ENCODE results near the gene STK32C. TPM values are rescaled to one million over a fixed set of nuclear protein-coding genes. Genes with fewer than 3 reads are reported as not detected.

Gene STK32C
- polyA plus RNA-seq, 4 donors, result 3.4 to 12.0 (median 7.0) TPM

DNA sequence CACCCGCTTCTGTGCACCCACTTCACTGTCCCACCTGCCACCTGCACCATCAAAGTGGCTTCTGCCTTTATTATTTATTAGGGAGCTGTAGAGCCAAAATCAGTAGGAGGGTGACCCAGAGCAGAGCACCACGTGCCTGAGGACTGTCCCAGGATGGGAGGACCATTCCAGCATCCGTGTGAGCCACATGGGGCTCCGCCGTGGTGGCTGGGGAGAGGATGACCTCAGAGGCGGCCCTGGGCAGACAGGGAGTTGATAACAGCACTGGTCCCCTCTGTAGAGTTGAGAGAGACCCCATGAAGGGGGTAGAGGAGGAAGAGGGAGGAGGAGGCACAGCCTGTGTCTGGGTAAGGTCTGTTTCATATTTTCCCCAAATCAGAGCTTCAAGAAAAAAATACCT is 129.7 kb downstream of the STK32C start:
- Histone ChIP-seq H3K4me1 (ENCODE audit: control insufficient read depth in 3 of 3, insufficient read depth in 2 of 3, low read depth in 1 of 3, low read length in 2 of 3) (no peaks in the 10 kb centered on the region), H3K4me3 (ENCODE audit: low read depth in 1 of 3, low read length in 3 of 3) (no peak overlapping the region), H3K27me3 (ENCODE audit: control insufficient read depth in 3 of 3, insufficient read depth in 3 of 3, low read length in 3 of 3) (peaks cover 0 to 24% (median 12%) of the 10 kb centered on the region in 3 donors), H3K27ac (ENCODE audit: low read depth in 1 of 3, low read length in 2 of 3) (no peak overlapping the region), H3K9me3 (ENCODE audit: control insufficient read depth in 2 of 2, insufficient read depth in 1 of 2, low read depth in 1 of 2, low read length in 1 of 2) (no peaks in the 10 kb centered on the region), H3K36me3 (ENCODE audit: control insufficient read depth in 3 of 3, insufficient read depth in 2 of 3, low read depth in 1 of 3, low read length in 3 of 3) (no peaks in the 10 kb centered on the region)
- 69 to 78% (median 69%) methylated on average over 6 of the region's 6 CpGs for WGBS, 3 donors
- FAIRE-seq (no peak), DNase-seq (no peak)

DNA sequence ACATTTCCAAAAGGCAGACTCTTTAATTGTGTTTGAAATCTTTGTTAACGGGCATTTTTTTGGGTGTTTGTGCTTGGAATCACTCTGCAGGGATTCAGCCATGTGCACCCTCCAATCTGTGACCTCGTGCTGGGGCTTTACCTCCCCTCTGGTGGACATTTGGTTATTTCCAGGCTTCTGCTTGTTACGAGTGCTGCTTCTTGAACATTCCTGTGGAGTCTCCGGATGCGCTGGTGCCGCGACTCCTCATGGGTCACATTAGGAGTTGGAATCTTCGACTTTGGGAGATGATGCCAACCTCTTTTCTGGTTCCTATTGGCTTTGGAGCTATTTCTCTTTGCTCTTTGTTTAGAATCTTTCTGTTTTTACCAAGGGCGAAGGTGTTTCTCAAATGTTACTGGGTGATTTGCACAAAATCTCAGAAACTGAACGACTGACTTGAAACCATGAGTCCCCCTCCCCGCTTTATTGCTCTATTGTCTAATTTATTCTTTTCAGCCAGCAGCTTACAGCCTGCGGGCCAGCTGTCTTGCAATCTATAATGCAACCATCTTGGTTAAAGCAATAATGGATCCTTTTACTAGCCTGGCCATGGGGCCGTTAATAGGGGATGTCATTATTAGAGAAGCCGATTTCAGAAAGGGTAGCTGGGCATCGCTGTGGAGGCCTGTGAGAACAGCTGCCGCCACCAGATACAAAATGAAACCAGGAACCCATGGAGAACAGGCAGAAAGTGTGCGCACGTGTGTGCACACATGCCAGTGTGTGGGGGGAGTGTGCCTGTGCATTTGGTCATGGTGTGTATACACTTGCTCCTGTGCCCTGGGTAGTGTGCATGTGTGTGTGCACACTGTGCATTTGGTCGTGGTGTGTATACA is 130.9 kb downstream of the STK32C start:
- no peaks in the 10 kb centered on the region for H3K9me3 ChIP-seq (ENCODE audit: control insufficient read depth in 2 of 2, insufficient read depth in 1 of 2, low read depth in 1 of 2, low read length in 1 of 2)
- H3K4me1 ChIP-seq (ENCODE audit: control insufficient read depth in 3 of 3, insufficient read depth in 2 of 3, low read depth in 1 of 3, low read length in 2 of 3), result no peaks in the 10 kb centered on the region
- no peak overlapping the region for H3K4me3 ChIP-seq (ENCODE audit: low read depth in 1 of 3, low read length in 3 of 3)
- no peak overlapping the region for H3K27ac ChIP-seq (ENCODE audit: low read depth in 1 of 3, low read length in 2 of 3)
- DNase-seq, result no peak
- no peak for FAIRE-seq
- H3K36me3 ChIP-seq (ENCODE audit: control insufficient read depth in 3 of 3, insufficient read depth in 2 of 3, low read depth in 1 of 3, low read length in 3 of 3), result no peaks in the 10 kb centered on the region
- 63 to 64% (median 64%) methylated on average over 19 of the region's 19 CpGs for WGBS, 3 donors
- H3K27me3 ChIP-seq (ENCODE audit: control insufficient read depth in 3 of 3, insufficient read depth in 3 of 3, low read length in 3 of 3), result peaks cover 0 to 23% (median 11%) of the 10 kb centered on the region in 3 donors

DNA sequence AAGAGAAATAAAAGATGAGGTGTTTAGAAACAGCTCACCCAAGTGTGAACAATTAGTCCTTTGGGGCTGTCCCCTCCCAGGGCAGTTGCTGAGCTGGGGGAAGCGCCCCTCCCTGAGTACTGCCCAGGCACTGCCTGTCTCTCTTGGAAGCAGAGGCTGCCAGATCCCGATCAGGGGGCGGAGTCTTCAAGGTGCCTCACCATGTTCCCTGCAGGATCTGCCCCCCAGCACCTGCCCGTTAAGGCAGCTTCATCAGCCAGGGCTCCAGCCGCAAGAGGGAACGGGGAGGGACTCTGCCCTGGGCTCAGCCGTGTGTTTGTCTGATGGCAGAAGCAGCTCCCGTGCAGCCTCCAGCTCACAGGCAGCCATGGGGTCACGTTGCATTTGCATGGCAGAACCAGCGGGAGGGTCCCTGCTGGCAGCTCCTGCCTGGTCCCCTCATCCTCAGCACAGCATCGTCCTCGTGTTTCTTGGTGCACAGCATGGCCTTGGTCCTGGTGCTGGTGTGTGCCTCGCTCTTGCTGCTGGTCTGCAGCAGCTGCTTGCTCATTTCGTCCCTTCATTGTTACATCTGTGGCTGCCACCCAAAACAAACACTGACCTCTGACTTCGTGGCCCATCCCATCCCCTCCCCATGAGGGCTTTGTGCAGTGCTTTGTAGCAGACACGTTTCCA is 131.7 kb downstream of the STK32C start:
- Histone ChIP-seq H3K36me3 (ENCODE audit: control insufficient read depth in 3 of 3, insufficient read depth in 2 of 3, low read depth in 1 of 3, low read length in 3 of 3) (no peaks in the 10 kb centered on the region), H3K27me3 (ENCODE audit: control insufficient read depth in 3 of 3, insufficient read depth in 3 of 3, low read length in 3 of 3) (peaks cover 0 to 20% (median 11%) of the 10 kb centered on the region in 3 donors), H3K4me3 (ENCODE audit: low read depth in 1 of 3, low read length in 3 of 3) (no peak overlapping the region), H3K9me3 (ENCODE audit: control insufficient read depth in 2 of 2, insufficient read depth in 1 of 2, low read depth in 1 of 2, low read length in 1 of 2) (no peaks in the 10 kb centered on the region), H3K27ac (ENCODE audit: low read depth in 1 of 3, low read length in 2 of 3) (no peak overlapping the region), H3K4me1 (ENCODE audit: control insufficient read depth in 3 of 3, insufficient read depth in 2 of 3, low read depth in 1 of 3, low read length in 2 of 3) (no peaks in the 10 kb centered on the region)
- DNase-seq, result no peak
- FAIRE-seq, result no peak
- WGBS, 3 donors, result 8 to 10% (median 9%) methylated on average over 16 of the region's 16 CpGs

DNA sequence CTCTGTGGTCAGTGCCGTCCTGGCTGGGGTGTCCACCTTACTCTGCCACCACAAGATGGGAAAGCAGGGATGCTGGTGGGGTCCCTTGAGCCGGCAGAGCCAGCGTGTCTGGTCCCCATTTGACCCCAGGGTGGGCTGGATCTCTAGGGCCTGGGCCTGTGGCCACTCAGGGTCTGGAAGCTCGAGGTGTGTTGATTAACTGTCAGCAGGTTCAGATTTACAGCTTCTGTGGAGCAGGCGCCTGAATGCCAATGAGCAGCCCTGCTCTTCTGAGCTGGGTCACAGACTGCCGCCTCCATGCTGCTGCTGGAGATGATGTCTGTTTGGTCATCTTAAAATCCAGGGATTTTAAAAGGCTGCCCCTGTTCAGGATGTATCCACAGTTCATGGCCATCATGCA is 132.3 kb downstream of the STK32C start:
- Histone ChIP-seq H3K9me3 (ENCODE audit: control insufficient read depth in 2 of 2, insufficient read depth in 1 of 2, low read depth in 1 of 2, low read length in 1 of 2) (no peaks in the 10 kb centered on the region), H3K27me3 (ENCODE audit: control insufficient read depth in 3 of 3, insufficient read depth in 3 of 3, low read length in 3 of 3) (peaks cover 0 to 20% (median 11%) of the 10 kb centered on the region in 3 donors), H3K4me3 (ENCODE audit: low read depth in 1 of 3, low read length in 3 of 3) (no peak overlapping the region), H3K27ac (ENCODE audit: low read depth in 1 of 3, low read length in 2 of 3) (no peak overlapping the region), H3K4me1 (ENCODE audit: control insufficient read depth in 3 of 3, insufficient read depth in 2 of 3, low read depth in 1 of 3, low read length in 2 of 3) (no peaks in the 10 kb centered on the region), H3K36me3 (ENCODE audit: control insufficient read depth in 3 of 3, insufficient read depth in 2 of 3, low read depth in 1 of 3, low read length in 3 of 3) (no peaks in the 10 kb centered on the region)
- FAIRE-seq (no peak), DNase-seq (no peak)
- 29 to 34% (median 34%) methylated on average over 6 of the region's 6 CpGs for WGBS, 3 donors

DNA sequence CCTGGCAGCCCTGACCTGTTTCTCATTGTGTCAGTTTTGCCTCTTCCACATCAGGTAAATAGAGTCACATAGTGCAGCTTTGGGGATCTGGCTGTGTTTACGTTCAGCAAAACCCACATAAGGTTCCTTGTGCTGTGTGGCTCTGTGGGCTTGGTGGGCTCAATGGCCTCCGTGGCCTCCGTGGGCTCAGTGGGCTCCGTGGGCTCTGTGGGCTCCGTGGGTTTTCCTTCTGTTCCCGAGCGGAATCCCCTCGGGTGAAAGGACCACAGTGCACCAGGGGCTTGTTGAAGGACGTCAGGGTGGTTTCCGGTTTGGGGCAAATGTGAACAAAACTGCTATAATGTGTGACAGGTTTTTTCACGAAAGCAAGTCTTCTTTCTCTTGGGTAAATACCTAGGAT is 133.5 kb downstream of the STK32C start:
- DNase-seq (no peak), FAIRE-seq (no peak)
- 81 to 88% (median 85%) methylated on average over 11 of the region's 11 CpGs for WGBS, 3 donors

DNA sequence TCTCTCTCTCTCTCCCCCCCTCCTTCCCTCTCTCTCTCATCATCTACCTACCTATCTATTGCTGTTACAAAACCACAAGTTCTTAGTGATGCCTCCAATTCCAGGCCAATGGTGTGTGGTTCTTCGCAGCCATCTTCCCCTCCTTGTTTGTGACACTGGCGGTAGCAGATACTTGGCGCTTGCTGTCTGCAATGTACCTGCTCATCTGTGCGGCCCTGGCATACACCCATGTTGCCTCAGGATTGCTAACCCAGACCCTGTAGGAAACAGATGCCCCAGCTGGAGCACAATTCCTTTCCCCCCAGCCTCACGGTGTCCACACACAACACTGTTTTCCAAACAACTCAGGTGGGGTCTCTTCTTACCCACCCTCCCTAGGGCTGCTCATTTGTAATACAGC is 134.6 kb downstream of the STK32C start:
- no peak overlapping the region for H3K27ac ChIP-seq (ENCODE audit: low read depth in 1 of 3, low read length in 2 of 3)
- no peaks in the 10 kb centered on the region for H3K36me3 ChIP-seq (ENCODE audit: control insufficient read depth in 3 of 3, insufficient read depth in 2 of 3, low read depth in 1 of 3, low read length in 3 of 3)
- no peaks in the 10 kb centered on the region for H3K9me3 ChIP-seq (ENCODE audit: control insufficient read depth in 2 of 2, insufficient read depth in 1 of 2, low read depth in 1 of 2, low read length in 1 of 2)
- peaks cover 0 to 20% (median 9%) of the 10 kb centered on the region in 3 donors for H3K27me3 ChIP-seq (ENCODE audit: control insufficient read depth in 3 of 3, insufficient read depth in 3 of 3, low read length in 3 of 3)
- no peak overlapping the region for H3K4me3 ChIP-seq (ENCODE audit: low read depth in 1 of 3, low read length in 3 of 3)
- DNase-seq (no peak), FAIRE-seq (no peak)
- 85 to 90% (median 88%) methylated on average over 5 of the region's 5 CpGs for WGBS, 3 donors
- no peaks in the 10 kb centered on the region for H3K4me1 ChIP-seq (ENCODE audit: control insufficient read depth in 3 of 3, insufficient read depth in 2 of 3, low read depth in 1 of 3, low read length in 2 of 3)

More for the DNA sequence above, 133.5 kb downstream of the STK32C start:
- H3K27me3 ChIP-seq (ENCODE audit: control insufficient read depth in 3 of 3, insufficient read depth in 3 of 3, low read length in 3 of 3), result peaks cover 0 to 20% (median 11%) of the 10 kb centered on the region in 3 donors
- no peaks in the 10 kb centered on the region for H3K4me1 ChIP-seq (ENCODE audit: control insufficient read depth in 3 of 3, insufficient read depth in 2 of 3, low read depth in 1 of 3, low read length in 2 of 3)
- H3K4me3 ChIP-seq (ENCODE audit: low read depth in 1 of 3, low read length in 3 of 3), result no peak overlapping the region
- no peak overlapping the region for H3K27ac ChIP-seq (ENCODE audit: low read depth in 1 of 3, low read length in 2 of 3)
- no peaks in the 10 kb centered on the region for H3K36me3 ChIP-seq (ENCODE audit: control insufficient read depth in 3 of 3, insufficient read depth in 2 of 3, low read depth in 1 of 3, low read length in 3 of 3)
- no peaks in the 10 kb centered on the region for H3K9me3 ChIP-seq (ENCODE audit: control insufficient read depth in 2 of 2, insufficient read depth in 1 of 2, low read depth in 1 of 2, low read length in 1 of 2)

DNA sequence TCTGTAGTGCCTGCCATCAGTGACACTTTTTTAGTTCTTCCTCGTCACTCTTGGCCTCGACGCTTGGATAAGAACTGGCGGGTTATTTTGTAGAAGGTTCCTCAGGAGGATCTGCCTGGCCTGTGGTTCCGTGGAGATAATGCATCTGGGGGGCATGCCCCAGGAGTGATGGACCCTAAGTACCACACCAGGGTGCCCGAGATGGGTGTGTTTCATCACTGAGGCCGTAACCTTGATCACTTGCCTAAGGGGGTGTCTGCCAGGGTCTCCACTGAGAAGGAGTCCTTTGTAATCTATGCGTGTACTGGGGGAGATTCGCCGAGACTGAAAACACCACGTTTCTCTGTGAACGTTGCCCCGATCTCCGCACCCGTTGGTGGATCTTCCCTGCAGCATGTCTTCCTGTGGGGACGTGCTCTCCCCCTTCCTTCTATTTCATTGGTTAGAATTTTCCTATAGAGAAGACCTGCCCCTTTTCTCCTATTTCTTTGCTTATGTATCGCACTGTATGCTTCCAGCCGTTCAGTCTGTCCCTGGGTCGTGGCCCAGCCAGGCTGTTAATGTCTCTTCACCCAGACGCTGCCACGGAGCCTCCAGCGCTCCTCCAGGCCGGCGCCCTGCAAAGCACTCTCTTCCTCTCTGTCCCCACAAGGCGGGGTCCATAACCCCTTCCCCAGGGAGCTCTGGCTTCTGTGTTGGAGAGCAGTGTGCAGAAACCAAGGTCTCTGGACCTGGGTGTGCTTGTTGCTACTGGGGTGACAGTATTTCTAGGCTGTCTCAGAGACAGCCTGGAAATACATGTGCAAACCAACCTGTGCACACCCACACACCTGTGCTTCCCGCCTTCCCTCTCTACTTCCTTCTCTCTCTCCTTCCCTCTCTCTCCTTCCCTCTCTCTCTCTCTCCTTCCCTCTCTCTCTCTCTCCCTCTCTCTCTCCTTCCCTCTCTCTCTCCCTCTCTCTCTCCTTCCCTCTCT is 135.4 kb downstream of the STK32C start:
- FAIRE-seq (no peak), DNase-seq (no peak)
- H3K27ac ChIP-seq (ENCODE audit: low read depth in 1 of 3, low read length in 2 of 3), result no peak overlapping the region
- no peaks in the 10 kb centered on the region for H3K9me3 ChIP-seq (ENCODE audit: control insufficient read depth in 2 of 2, insufficient read depth in 1 of 2, low read depth in 1 of 2, low read length in 1 of 2)
- H3K27me3 ChIP-seq (ENCODE audit: control insufficient read depth in 3 of 3, insufficient read depth in 3 of 3, low read length in 3 of 3), result peaks cover 0 to 20% (median 6%) of the 10 kb centered on the region in 3 donors
- 53 to 63% (median 56%) methylated on average over 26 of the region's 26 CpGs for WGBS, 3 donors
- H3K4me1 ChIP-seq (ENCODE audit: control insufficient read depth in 3 of 3, insufficient read depth in 2 of 3, low read depth in 1 of 3, low read length in 2 of 3), result no peaks in the 10 kb centered on the region
- H3K4me3 ChIP-seq (ENCODE audit: low read depth in 1 of 3, low read length in 3 of 3), result no peak overlapping the region
- no peaks in the 10 kb centered on the region for H3K36me3 ChIP-seq (ENCODE audit: control insufficient read depth in 3 of 3, insufficient read depth in 2 of 3, low read depth in 1 of 3, low read length in 3 of 3)

All from small intestine (tissue), 7 donors.